Adipocyte (in vitro differentiated cells): ENCODE data around the gene CRHR1.

Source experiments
- DNase-seq: peaks from one replicate; pipeline ENCODE4 v3.0.0-alpha.2; 2015; ENCODE audit warnings: low read depth
- H3K27me3 ChIP-seq: replicated peaks from 2 replicates; pipeline ENCODE4 v1.7.0; 2013; ENCODE audit warnings: mild to moderate bottlenecking, low read length, moderate library complexity; ENCODE audit not compliant: control insufficient read depth, insufficient read depth
- H3K36me3 ChIP-seq: 2 replicates; pipeline ENCODE4 v1.7.0; 2013; ENCODE audit warnings: low read length, mild to moderate bottlenecking, moderate library complexity; ENCODE audit not compliant: control insufficient read depth, insufficient read depth, severe bottlenecking
- H3K4me1 ChIP-seq: 2 replicates; pipeline ENCODE4 v1.7.0; 2013; ENCODE audit warnings: mild to moderate bottlenecking, low read length, moderate library complexity; ENCODE audit not compliant: control insufficient read depth, insufficient read depth
- H3K4me3 ChIP-seq: 2 replicates; pipeline ENCODE4 v1.7.0; 2013; ENCODE audit warnings: mild to moderate bottlenecking, low read length, moderate library complexity
- H3K9ac ChIP-seq: 2 replicates; pipeline ENCODE4 v1.7.0; 2013; ENCODE audit warnings: mild to moderate bottlenecking, low read length, moderate library complexity
- H3K9me3 ChIP-seq: 2 replicates; pipeline ENCODE4 v1.7.0; 2013; ENCODE audit warnings: mild to moderate bottlenecking, low read length, moderate library complexity; ENCODE audit not compliant: control insufficient read depth

Gene CRHR1

GRCh38 chr17:45748731-45749310 lies 35.3 kb upstream of the CRHR1 start:
- Histone ChIP-seq H3K9me3 (no peaks in the 10 kb centered on the region), H3K36me3 (no peaks in the 10 kb centered on the region), H3K27me3 (peaks cover 57% of the 10 kb centered on the region), H3K4me1 (no peaks in the 10 kb centered on the region), H3K4me3 (no peak overlapping the region), H3K9ac (no peak overlapping the region)
- no peak for DNase-seq

GRCh38 chr17:45749831-45750335 lies 34.2 kb upstream of the CRHR1 start:
- H3K27me3 ChIP-seq, result peaks cover 56% of the 10 kb centered on the region
- H3K36me3 ChIP-seq, result no peaks in the 10 kb centered on the region
- DNase-seq, result no peak
- no peaks in the 10 kb centered on the region for H3K9me3 ChIP-seq
- no peak overlapping the region for H3K4me3 ChIP-seq
- H3K9ac ChIP-seq, result no peak overlapping the region
- H3K4me1 ChIP-seq, result no peaks in the 10 kb centered on the region

- Histone ChIP-seq H3K4me3 (no peak overlapping the region), H3K9ac (no peak overlapping the region), H3K4me1 (no peaks in the 10 kb centered on the region), H3K9me3 (no peaks in the 10 kb centered on the region), H3K27me3 (peaks cover 64% of the 10 kb centered on the region), H3K36me3 (no peaks in the 10 kb centered on the region)
- DNase-seq, result no peak
Observed at GRCh38 chr17:45750779-45751440, 33.2 kb upstream of the CRHR1 start.

GRCh38 chr17:45751466-45751865 lies 32.7 kb upstream of the CRHR1 start:
- Histone ChIP-seq H3K36me3 (no peaks in the 10 kb centered on the region), H3K4me3 (no peak overlapping the region), H3K9me3 (no peaks in the 10 kb centered on the region), H3K27me3 (peaks cover 64% of the 10 kb centered on the region), H3K9ac (no peak overlapping the region), H3K4me1 (no peaks in the 10 kb centered on the region)
- no peak for DNase-seq

GRCh38 chr17:45752246-45752645 lies 31.9 kb upstream of the CRHR1 start:
- H3K36me3 ChIP-seq, result no peaks in the 10 kb centered on the region
- H3K4me3 ChIP-seq, result no peak overlapping the region
- DNase-seq, result no peak
- H3K9ac ChIP-seq, result no peak overlapping the region
- H3K9me3 ChIP-seq, result no peaks in the 10 kb centered on the region
- no peaks in the 10 kb centered on the region for H3K4me1 ChIP-seq
- peaks cover 66% of the 10 kb centered on the region for H3K27me3 ChIP-seq

GRCh38 chr17:45753645-45754225 lies 30.4 kb upstream of the CRHR1 start:
- Histone ChIP-seq H3K4me1 (no peaks in the 10 kb centered on the region), H3K36me3 (no peaks in the 10 kb centered on the region), H3K9ac (no peak overlapping the region), H3K27me3 (peaks cover 64% of the 10 kb centered on the region), H3K4me3 (no peak overlapping the region), H3K9me3 (no peaks in the 10 kb centered on the region)
- DNase-seq, result no peak

- H3K4me1 ChIP-seq, result no peaks in the 10 kb centered on the region
- no peaks in the 10 kb centered on the region for H3K36me3 ChIP-seq
- peaks cover 59% of the 10 kb centered on the region for H3K27me3 ChIP-seq
- H3K4me3 ChIP-seq, result no peak overlapping the region
- no peak for DNase-seq
- no peaks in the 10 kb centered on the region for H3K9me3 ChIP-seq
- H3K9ac ChIP-seq, result no peak overlapping the region
Observed at GRCh38 chr17:45755050-45755449, 29.1 kb upstream of the CRHR1 start.

- DNase-seq, result no peak
- H3K9ac ChIP-seq, result no peak overlapping the region
- H3K4me1 ChIP-seq, result no peaks in the 10 kb centered on the region
- H3K27me3 ChIP-seq, result peaks cover 47% of the 10 kb centered on the region
- H3K4me3 ChIP-seq, result no peak overlapping the region
- no peaks in the 10 kb centered on the region for H3K36me3 ChIP-seq
- no peaks in the 10 kb centered on the region for H3K9me3 ChIP-seq
Observed at GRCh38 chr17:45756266-45756991, 27.7 kb upstream of the CRHR1 start.

- no peak for DNase-seq
Observed at GRCh38 chr17:45757431-45758218, 26.5 kb upstream of the CRHR1 start.

GRCh38 chr17:45758544-45758943 lies 25.6 kb upstream of the CRHR1 start:
- Histone ChIP-seq H3K27me3 (peaks cover 64% of the 10 kb centered on the region), H3K4me3 (no peak overlapping the region), H3K9me3 (no peaks in the 10 kb centered on the region), H3K4me1 (no peaks in the 10 kb centered on the region), H3K9ac (no peak overlapping the region), H3K36me3 (no peaks in the 10 kb centered on the region)
- no peak for DNase-seq

More at GRCh38 chr17:45757431-45758218, 26.5 kb upstream of the CRHR1 start:
- Histone ChIP-seq H3K4me3 (no peak overlapping the region), H3K36me3 (no peaks in the 10 kb centered on the region), H3K27me3 (peaks cover 57% of the 10 kb centered on the region), H3K9me3 (no peaks in the 10 kb centered on the region), H3K9ac (no peak overlapping the region), H3K4me1 (no peaks in the 10 kb centered on the region)
